SW 1271 (cell line): ENCODE data around the gene PARD6A.
"Not testable (repeated sequence)": the region's sequence is repeated elsewhere in the genome, so short reads cannot be mapped to it uniquely, and the experiment has no call there.

ENCODE experiments used
- DNase-seq, 2 experiments: peaks; one replicate each; lab custom pipeline; 2025; lab: John Stamatoyannopoulos, UW

Gene PARD6A

GRCh38 chr16:67685388-67686112 is 24.8 kb downstream of the PARD6A start:
- no peak for DNase-seq

- not testable (repeated sequence) for DNase-seq
Measured at GRCh38 chr16:67693517-67694285, 32.9 kb downstream of the PARD6A start.

- no peak for DNase-seq
Measured at GRCh38 chr16:67694611-67695010, 33.9 kb downstream of the PARD6A start.

GRCh38 chr16:67697422-67698185 is 36.8 kb downstream of the PARD6A start:
- DNase-seq, result no peak

- no peak for DNase-seq
Measured at GRCh38 chr16:67699265-67699664, 38.5 kb downstream of the PARD6A start.

GRCh38 chr16:67701420-67701819 is 40.7 kb downstream of the PARD6A start:
- DNase-seq, result no peak

DNA sequence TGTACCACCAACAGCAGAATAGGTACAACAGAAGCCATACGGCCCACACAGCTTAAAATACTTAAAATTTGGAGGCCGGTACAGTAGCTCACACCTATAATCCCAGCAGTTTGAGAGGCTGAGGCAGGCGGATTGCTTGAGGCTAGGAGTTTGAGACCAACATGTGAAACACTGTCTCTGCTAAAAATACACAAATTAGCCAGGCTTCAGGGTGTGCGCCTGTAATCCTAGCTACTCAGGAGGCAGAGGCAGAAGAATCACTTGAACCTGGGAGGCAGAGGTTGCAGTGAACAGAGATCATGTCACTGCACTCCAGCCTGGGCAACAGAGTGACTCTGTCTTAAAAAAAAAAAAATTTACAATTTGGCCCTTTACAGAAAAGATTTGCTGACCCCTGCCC is 41.4 kb downstream of the PARD6A start:
- no peak for DNase-seq

DNA sequence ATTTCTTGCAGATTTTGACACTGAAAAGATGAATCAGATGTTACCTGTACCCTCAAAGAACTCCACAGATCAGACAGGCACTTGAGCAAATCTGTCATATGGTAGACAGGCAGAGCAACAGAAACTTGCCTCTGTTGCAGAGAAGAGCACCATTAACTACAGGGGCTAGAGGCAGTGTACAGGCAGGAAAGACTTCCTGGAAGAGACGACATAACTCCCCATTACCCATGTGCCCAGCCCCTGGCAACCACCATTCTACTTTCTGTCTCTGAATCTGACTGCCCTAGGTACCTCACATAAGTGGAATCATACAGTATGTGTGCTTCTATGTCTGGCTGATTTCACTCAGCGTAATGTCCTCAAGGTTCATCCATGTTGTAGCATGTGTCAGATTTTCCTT is 42.9 kb downstream of the PARD6A start:
- no peak for DNase-seq

DNA sequence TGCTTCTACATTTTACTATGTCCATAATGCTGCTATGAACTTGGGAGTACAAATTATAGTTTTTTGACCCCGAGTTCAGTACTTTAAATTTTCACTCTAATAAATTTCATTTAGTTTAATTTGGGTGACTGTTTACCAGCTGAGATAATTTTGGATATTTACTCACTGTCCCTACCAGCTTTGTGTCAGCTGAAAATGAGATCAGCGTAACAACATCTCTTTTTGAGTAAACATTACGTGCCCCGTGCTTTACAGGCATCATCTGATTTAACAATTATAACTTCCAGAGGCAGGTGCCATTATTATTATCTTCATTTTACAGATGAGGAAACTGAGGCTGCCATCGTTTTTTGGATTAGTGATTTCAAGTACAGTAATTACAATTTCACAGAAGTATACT is 43.4 kb downstream of the PARD6A start:
- no peak for DNase-seq

DNA sequence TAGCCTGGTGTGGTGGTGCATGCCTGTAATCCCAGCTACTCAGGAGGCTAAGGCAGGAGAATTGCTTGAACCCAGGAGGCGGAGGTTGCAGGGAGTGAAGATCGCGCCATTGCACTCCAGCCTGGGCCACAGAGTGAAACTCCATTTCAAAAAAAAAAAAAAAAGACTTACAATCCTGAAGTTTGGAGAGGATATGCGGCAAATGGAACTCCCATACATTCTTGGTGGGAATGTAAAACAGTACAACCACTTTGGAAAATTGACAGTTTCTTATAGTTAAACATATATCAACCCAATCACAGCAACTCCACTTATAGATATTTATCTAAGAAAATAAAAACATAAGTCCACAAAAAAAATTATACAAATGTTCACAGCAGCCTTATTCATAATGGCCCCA is 46.5 kb downstream of the PARD6A start:
- DNase-seq, result no peak

DNA sequence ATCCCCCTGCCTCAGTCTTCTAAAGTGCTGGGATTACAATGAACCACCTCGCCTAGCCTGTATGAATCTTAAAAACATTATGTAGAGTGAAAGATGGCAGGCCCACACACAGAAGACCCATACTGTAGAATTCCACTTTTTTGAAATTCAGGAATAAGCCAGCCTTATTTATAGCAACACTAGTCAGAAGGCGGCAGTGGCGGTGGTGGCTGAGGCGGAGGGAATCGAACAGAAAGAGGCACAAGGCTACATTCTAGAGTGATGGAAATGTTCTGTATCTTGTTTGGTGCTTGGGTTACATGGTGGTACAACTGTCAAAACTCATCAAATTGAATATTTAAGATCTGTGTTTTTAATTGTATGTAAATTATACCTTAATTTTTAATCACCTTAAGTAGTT is 47.0 kb downstream of the PARD6A start:
- DNase-seq, result no peak

DNA sequence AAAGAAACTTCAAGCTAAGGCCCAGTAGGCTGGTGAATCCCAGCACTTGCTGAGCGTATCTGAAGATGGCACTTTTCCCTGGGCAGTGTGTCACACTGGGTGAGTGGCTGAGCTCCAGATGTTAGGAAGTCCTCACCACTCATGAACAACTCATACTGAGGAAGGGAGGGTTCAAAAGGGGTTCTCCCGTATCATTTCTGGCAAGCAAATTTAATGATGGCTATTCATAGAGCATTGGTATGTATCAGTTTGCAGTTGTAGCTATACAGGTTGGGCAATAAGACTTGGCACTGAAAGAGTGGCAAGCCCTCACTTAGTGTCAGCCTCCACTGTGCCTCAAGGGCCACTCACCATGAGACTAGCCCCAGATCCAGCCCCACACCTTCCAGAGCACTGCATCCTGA is 47.6 kb downstream of the PARD6A start:
- no peak for DNase-seq

DNA sequence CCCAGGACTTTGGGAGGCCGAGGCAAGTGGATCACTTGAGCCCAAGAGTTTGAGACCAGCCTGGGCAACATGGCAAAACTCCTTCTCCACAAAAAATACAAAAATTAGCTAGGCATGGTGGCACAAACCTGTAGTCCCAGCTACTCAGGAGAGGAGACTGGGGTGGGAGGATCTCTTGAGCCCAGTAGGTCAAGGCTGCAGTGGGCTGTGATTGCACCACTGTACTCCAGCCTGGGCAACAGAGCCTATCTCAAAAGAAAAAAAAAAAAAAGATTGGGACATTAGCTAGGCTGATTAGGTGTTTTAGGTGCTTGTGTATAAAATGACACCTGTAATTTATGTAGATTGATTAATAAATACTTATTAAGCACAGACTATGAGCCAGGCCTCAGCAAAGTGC is 48.3 kb downstream of the PARD6A start:
- no peak for DNase-seq

GRCh38 chr16:67710607-67711006 is 49.8 kb downstream of the PARD6A start:
- DNase-seq, result no peak
